Hepatocyte (in vitro differentiated cells): ENCODE data around the gene FXYD1.

Experiments used
- EZH2 ChIP-seq: fragments of 200-600 bp; sonication (generic); IDR thresholded peaks from 2 replicates; pipeline ENCODE4 v1.6.1; 2016; ENCODE audit warnings: antibody characterized with exemption, mild to moderate bottlenecking, borderline replicate concordance
- TF ChIP-seq, protein P1 (sequence below): fragments of 200-600 bp; sonication (generic); IDR thresholded peaks from 2 replicates; pipeline ENCODE4 v1.5.1; 2016; ENCODE audit warnings: antibody characterized with exemption, mild to moderate bottlenecking; ENCODE audit not compliant: poor library complexity

DNA sequence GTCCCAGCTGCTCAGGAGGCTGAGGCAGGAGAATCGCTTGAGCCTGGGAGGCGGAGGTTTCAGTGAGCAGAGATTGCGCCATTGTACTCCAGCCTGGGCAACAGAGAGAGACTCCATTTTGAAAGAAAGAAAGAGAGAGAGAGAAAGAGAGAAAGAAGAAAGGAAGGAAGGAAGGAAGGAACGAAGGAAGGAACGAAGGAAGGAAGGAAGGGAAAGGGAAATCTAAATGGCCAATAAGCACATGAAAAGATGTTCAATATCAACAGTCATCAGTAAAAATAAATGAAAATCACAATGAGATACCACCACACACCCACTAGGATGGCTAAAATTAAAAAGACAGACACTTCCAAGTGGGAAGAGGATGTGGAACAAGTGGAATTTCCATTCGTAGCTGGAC, 35.6 kb downstream of the FXYD1 start:
- TF ChIP-seq, protein P1, sequence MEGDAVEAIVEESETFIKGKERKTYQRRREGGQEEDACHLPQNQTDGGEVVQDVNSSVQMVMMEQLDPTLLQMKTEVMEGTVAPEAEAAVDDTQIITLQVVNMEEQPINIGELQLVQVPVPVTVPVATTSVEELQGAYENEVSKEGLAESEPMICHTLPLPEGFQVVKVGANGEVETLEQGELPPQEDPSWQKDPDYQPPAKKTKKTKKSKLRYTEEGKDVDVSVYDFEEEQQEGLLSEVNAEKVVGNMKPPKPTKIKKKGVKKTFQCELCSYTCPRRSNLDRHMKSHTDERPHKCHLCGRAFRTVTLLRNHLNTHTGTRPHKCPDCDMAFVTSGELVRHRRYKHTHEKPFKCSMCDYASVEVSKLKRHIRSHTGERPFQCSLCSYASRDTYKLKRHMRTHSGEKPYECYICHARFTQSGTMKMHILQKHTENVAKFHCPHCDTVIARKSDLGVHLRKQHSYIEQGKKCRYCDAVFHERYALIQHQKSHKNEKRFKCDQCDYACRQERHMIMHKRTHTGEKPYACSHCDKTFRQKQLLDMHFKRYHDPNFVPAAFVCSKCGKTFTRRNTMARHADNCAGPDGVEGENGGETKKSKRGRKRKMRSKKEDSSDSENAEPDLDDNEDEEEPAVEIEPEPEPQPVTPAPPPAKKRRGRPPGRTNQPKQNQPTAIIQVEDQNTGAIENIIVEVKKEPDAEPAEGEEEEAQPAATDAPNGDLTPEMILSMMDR: no peak
- no peak for TF ChIP-seq EZH2
